HEK293 (cell line): ENCODE measurements around the gene OCLN.
A peak's percentile ranks its signal among the peaks of the same experiment; 100 is the strongest.

Experiments
- CTCF ChIA-PET: fragments of 350-600 bp; formaldehyde crosslinking; extraction: SDS; loops from one replicate; lab custom pipeline; 2021; ENCODE audit warnings: antibody characterized with exemption; lab: Yijun Ruan, JAX
- POLR2A ChIA-PET: fragments of 300-600 bp; formaldehyde crosslinking; extraction: SDS; loops from one replicate; lab custom pipeline; 2020; ENCODE audit warnings: antibody characterized with exemption, inconsistent platforms; lab: Yijun Ruan, JAX
- H3K27ac ChIP-seq: fragments of 200-500 bp; sonication (Bioruptor generic); 2 replicates; pipeline ENCODE4 v1.5.1; 2014; ENCODE audit warnings: low read depth, low read length, control low read depth, inconsistent platforms; ENCODE audit errors: extremely low read depth
- H3K36me3 ChIP-seq, 2 experiments: fragments of 200-500 bp in 1 of 2; sonication (Bioruptor generic) in 1 of 2; 1 replicate in 1 of 2; 2 replicates in 1 of 2; pipeline ENCODE4 v1.5.1; 2014 to 2017; ENCODE audit warnings: inconsistent platforms in 2 of 2, low read length in 2 of 2; ENCODE audit not compliant: control insufficient read depth in 2 of 2, insufficient read depth in 1 of 2
- H3K4me1 ChIP-seq: fragments of 200-500 bp; sonication (Bioruptor generic); 2 replicates; pipeline ENCODE4 v1.5.1; 2014; ENCODE audit warnings: mild to moderate bottlenecking, low read length, inconsistent platforms; ENCODE audit not compliant: control insufficient read depth, insufficient read depth
- H3K4me3 ChIP-seq: 2 replicates; pipeline ENCODE4 v1.5.1; 2011; ENCODE audit warnings: low read depth, mild to moderate bottlenecking, control low read depth, low read length, moderate library complexity
- H3K9me3 ChIP-seq: fragments of 200-500 bp; sonication (Bioruptor generic); 2 replicates; pipeline ENCODE4 v1.5.1; 2014; ENCODE audit warnings: low read depth, low read length, inconsistent platforms; ENCODE audit not compliant: control insufficient read depth, insufficient read depth
- GLIS1 ChIP-seq: fragments of 450-650 bp; formaldehyde crosslinking; IDR thresholded peaks from 2 replicates; pipeline ENCODE4 v1.5.1; 2016; ENCODE audit warnings: missing biosample characterization, missing genetic modification characterization
- INSM2 ChIP-seq: fragments of 450-650 bp; formaldehyde crosslinking; IDR thresholded peaks from 2 replicates; pipeline ENCODE4 v1.5.1; 2016; ENCODE audit warnings: missing biosample characterization, missing genetic modification characterization
- KLF17 ChIP-seq: fragments of 450-650 bp; formaldehyde crosslinking; IDR thresholded peaks from 2 replicates; pipeline ENCODE4 v1.5.1; 2016; ENCODE audit warnings: missing biosample characterization, missing genetic modification characterization
- KLF9 ChIP-seq: fragments of 450-650 bp; formaldehyde crosslinking; IDR thresholded peaks from 2 replicates; pipeline ENCODE4 v1.5.1; 2016; ENCODE audit warnings: missing biosample characterization, missing genetic modification characterization, low read depth
- MZF1 ChIP-seq: fragments of 450-650 bp; formaldehyde crosslinking; IDR thresholded peaks from 2 replicates; pipeline ENCODE4 v1.5.1; 2017; ENCODE audit warnings: missing biosample characterization, missing genetic modification characterization, borderline replicate concordance
- PATZ1 ChIP-seq: fragments of 450-650 bp; formaldehyde crosslinking; IDR thresholded peaks from 2 replicates; pipeline ENCODE4 v1.5.1; 2016; ENCODE audit warnings: missing biosample characterization, missing genetic modification characterization
- RBAK ChIP-seq: fragments of 450-650 bp; formaldehyde crosslinking; IDR thresholded peaks from 2 replicates; pipeline ENCODE4 v1.5.1; 2016; ENCODE audit warnings: missing biosample characterization, missing genetic modification characterization
- SETDB1 ChIP-seq: IDR thresholded peaks from one replicate; pipeline ENCODE4 v1.6.1; 2017; ENCODE audit warnings: mild to moderate bottlenecking, low read length, moderate library complexity, mixed read lengths; ENCODE audit not compliant: insufficient read length
- SP7 ChIP-seq: fragments of 450-650 bp; formaldehyde crosslinking; IDR thresholded peaks from 2 replicates; pipeline ENCODE4 v1.5.1; 2016; ENCODE audit warnings: missing biosample characterization, missing genetic modification characterization
- ZBTB26 ChIP-seq: fragments of 450-650 bp; formaldehyde crosslinking; optimal IDR thresholded peaks from 2 replicates; pipeline ENCODE3; 2016; ENCODE audit warnings: missing biosample characterization, mild to moderate bottlenecking, missing genetic modification characterization
- ZNF121 ChIP-seq: fragments of 450-650 bp; formaldehyde crosslinking; IDR thresholded peaks from 2 replicates; pipeline ENCODE4 v1.5.1; 2016; ENCODE audit warnings: missing biosample characterization, missing genetic modification characterization
- ZNF148 ChIP-seq: fragments of 450-650 bp; formaldehyde crosslinking; IDR thresholded peaks from 2 replicates; pipeline ENCODE4 v1.5.0; 2017; ENCODE audit warnings: missing biosample characterization, missing genetic modification characterization, borderline replicate concordance
- ZNF26 ChIP-seq: fragments of 450-650 bp; formaldehyde crosslinking; IDR thresholded peaks from 2 replicates; pipeline ENCODE4 v1.5.1; 2016; ENCODE audit warnings: missing biosample characterization, missing genetic modification characterization
- ZNF274 ChIP-seq, 2 experiments: fragments of 200-500 bp in 1 of 2; fragments of 450-650 bp in 1 of 2; sonication (Bioruptor generic) in 1 of 2; formaldehyde crosslinking in 1 of 2; IDR thresholded peaks; 2 replicates each; pipeline versions ENCODE4 v1.5.1 to v1.6.1; 2014 to 2016; ENCODE audit warnings: borderline replicate concordance in 1 of 2, inconsistent platforms in 1 of 2, low read length in 1 of 2, missing biosample characterization in 1 of 2, missing genetic modification characterization in 1 of 2
- ZNF311 ChIP-seq: fragments of 450-650 bp; formaldehyde crosslinking; IDR thresholded peaks from 2 replicates; pipeline ENCODE4 v1.5.1; 2017; ENCODE audit warnings: missing biosample characterization, missing genetic modification characterization, borderline replicate concordance
- ZNF335 ChIP-seq: fragments of 450-650 bp; formaldehyde crosslinking; conservative IDR thresholded peaks from 2 replicates; pipeline ENCODE4 v1.5.1; 2016; ENCODE audit warnings: missing biosample characterization, missing genetic modification characterization
- ZNF423 ChIP-seq: fragments of 450-650 bp; formaldehyde crosslinking; IDR thresholded peaks from 2 replicates; pipeline ENCODE4 v1.5.1; 2016; ENCODE audit warnings: missing biosample characterization, missing genetic modification characterization
- ZNF610 ChIP-seq: fragments of 450-650 bp; formaldehyde crosslinking; IDR thresholded peaks from 2 replicates; pipeline ENCODE4 v1.5.1; 2016; ENCODE audit warnings: missing biosample characterization, missing genetic modification characterization, borderline replicate concordance
- ZNF660 ChIP-seq: fragments of 450-650 bp; IDR thresholded peaks from 2 replicates; pipeline ENCODE4 v1.5.1; 2018; ENCODE audit warnings: missing biosample characterization, mild to moderate bottlenecking, missing genetic modification characterization
- ZNF701 ChIP-seq: fragments of 450-650 bp; formaldehyde crosslinking; IDR thresholded peaks from 2 replicates; pipeline ENCODE4 v1.5.1; 2016; ENCODE audit warnings: missing biosample characterization, missing genetic modification characterization
- ZNF76 ChIP-seq: fragments of 450-650 bp; formaldehyde crosslinking; IDR thresholded peaks from 2 replicates; pipeline ENCODE4; 2016; ENCODE audit warnings: low read depth, missing biosample characterization, missing genetic modification characterization, borderline replicate concordance
- ZNF768 ChIP-seq: fragments of 450-650 bp; formaldehyde crosslinking; IDR thresholded peaks from 2 replicates; pipeline ENCODE4 v1.5.1; 2018; ENCODE audit warnings: missing biosample characterization, mild to moderate bottlenecking, missing genetic modification characterization
- ZNF776 ChIP-seq: fragments of 450-650 bp; formaldehyde crosslinking; IDR thresholded peaks from 2 replicates; pipeline ENCODE4 v1.5.0; 2017; ENCODE audit warnings: missing biosample characterization, missing genetic modification characterization, borderline replicate concordance
- ZSCAN23 ChIP-seq: fragments of 450-650 bp; formaldehyde crosslinking; IDR thresholded peaks from 2 replicates; pipeline ENCODE4 v1.5.1; 2016; ENCODE audit warnings: missing biosample characterization, missing genetic modification characterization
- ZXDB ChIP-seq: fragments of 450-650 bp; formaldehyde crosslinking; IDR thresholded peaks from 2 replicates; pipeline ENCODE4 v1.5.1; 2016; ENCODE audit warnings: missing biosample characterization, missing genetic modification characterization

The OCLN gene

GRCh38 chr5:69491838-69492390 lies 676 bp upstream of the OCLN start (continued):
- TF ChIP-seq ZNF274 (IDR thresholded peaks at IDR 0.05; ENCODE audit: low read length) (no peak), ZNF274 (tag by site-specific recombination; IDR thresholded peaks at IDR 0.05; ENCODE audit: borderline replicate concordance) (no peak)

GRCh38 chr5:69492923-69493395 lies 369 bp downstream of the OCLN start:
- H3K4me1 ChIP-seq = peaks cover 17% of the 10 kb centered on the region
- no peaks in the 10 kb centered on the region for H3K9me3 ChIP-seq
- CTCF ChIA-PET = interaction anchor here (0.7 to 1.0 kb wide), 2 partner anchors 399 to 468 kb away, joined by 3 read pairs; partner anchors contain the start of gene SLC30A5
- no peaks in the 10 kb centered on the region for H3K36me3 ChIP-seq
- H3K4me3 ChIP-seq = peak overlapping the region; percentile 87
- H3K27ac ChIP-seq = peak overlapping the region; percentile 93
- POLR2A ChIA-PET = interaction anchor here (1.2 to 1.5 kb wide), 4 partner anchors 9 to 28 kb away, joined by 4 to 8 read pairs (median 6); no protein-coding TSS in a partner anchor
- TF ChIP-seq PATZ1 (tag by site-specific recombination) (no peak), ZNF148 (tag by site-specific recombination) (no peak), ZNF423 (tag by site-specific recombination) (0 out of 2 replicates have a peak, but pooled peaks have one; percentile 4), ZNF776 (tag by site-specific recombination) (no peak), ZNF610 (tag by site-specific recombination) (no peak), MZF1 (tag by site-specific recombination) (no peak), ZNF121 (tag by site-specific recombination) (no peak), ZNF701 (tag by site-specific recombination) (no peak), SP7 (tag by site-specific recombination) (no peak), GLIS1 (tag by site-specific recombination) (peak; percentile 66), ZNF311 (no peak), ZNF335 (tag by site-specific recombination) (no peak; the same call in 1 of the 2 replicates), SETDB1 (no peak), RBAK (tag by site-specific recombination) (no peak), ZNF76 (tag by site-specific recombination) (peak; percentile 66; the same call in 1 of the 2 replicates), KLF17 (tag by site-specific recombination) (no peak), ZNF768 (tag by site-specific recombination) (no peak), ZBTB26 (tag by site-specific recombination) (peak; percentile 87), INSM2 (tag by site-specific recombination) (peak; percentile 55), ZXDB (tag by site-specific recombination) (no peak), ZSCAN23 (no peak; the same call in 1 of the 2 replicates), KLF9 (tag by site-specific recombination) (no peak), ZNF26 (tag by site-specific recombination) (no peak), ZNF660 (no peak)
